MM.1S (cell line): ENCODE measurements around the gene FMR1.

Source experiments
- DNase-seq: peaks from one replicate; pipeline ENCODE4 v3.0.0-alpha.2; 2015
- H2AFZ ChIP-seq: fragments of 300-600 bp; sonication (generic); 2 replicates; pipeline ENCODE4 v1.6.0; 2016; ENCODE audit warnings: antibody characterized with exemption, low read length
- H3F3A ChIP-seq: fragments of 300-600 bp; sonication (generic); 2 replicates; pipeline ENCODE4 v1.6.1; 2016; ENCODE audit warnings: mild to moderate bottlenecking, antibody characterized with exemption, low read length, moderate library complexity, mixed read lengths; ENCODE audit not compliant: insufficient read depth
- H3K27ac ChIP-seq: fragments of 300-600 bp; sonication (generic); 2 replicates; pipeline ENCODE4 v1.5.1; 2016; ENCODE audit warnings: mild to moderate bottlenecking, low read length
- H3K27me3 ChIP-seq: fragments of 300-600 bp; sonication (generic); replicated peaks from 2 replicates; pipeline ENCODE4 v1.6.0; 2016; ENCODE audit warnings: low read length; ENCODE audit not compliant: insufficient read depth
- H3K36me3 ChIP-seq: fragments of 300-600 bp; sonication (generic); replicated peaks from 2 replicates; pipeline ENCODE4 v1.6.1; 2016; ENCODE audit warnings: mild to moderate bottlenecking, low read length, mixed read lengths; ENCODE audit not compliant: insufficient read depth
- H3K4me1 ChIP-seq: fragments of 300-600 bp; sonication (generic); 2 replicates; pipeline ENCODE4 v1.6.1; 2016; ENCODE audit warnings: low read length, mixed read lengths
- H3K4me2 ChIP-seq: fragments of 300-600 bp; sonication (generic); 2 replicates; pipeline ENCODE4 v1.6.0; 2016; ENCODE audit warnings: low read depth, low read length
- H3K4me3 ChIP-seq: fragments of 300-600 bp; sonication (generic); 2 replicates; pipeline ENCODE4 v1.5.1; 2016; ENCODE audit warnings: low read length, mixed read lengths
- H3K79me2 ChIP-seq: fragments of 300-600 bp; sonication (generic); 2 replicates; pipeline ENCODE4 v1.6.1; 2016; ENCODE audit warnings: mixed run types, low read length, mixed read lengths
- H3K9ac ChIP-seq: fragments of 300-600 bp; sonication (generic); 2 replicates; pipeline ENCODE4 v1.6.1; 2016; ENCODE audit warnings: low read length, mixed read lengths
- H3K9me2 ChIP-seq: fragments of 300-600 bp; sonication (generic); replicated peaks from 2 replicates; pipeline ENCODE4 v1.6.1; 2016; ENCODE audit warnings: mild to moderate bottlenecking, low read length, mixed read lengths; ENCODE audit not compliant: insufficient read depth
- H3K9me3 ChIP-seq: fragments of 300-600 bp; sonication (generic); replicated peaks from 2 replicates; pipeline ENCODE4 v1.6.1; 2016; ENCODE audit warnings: mild to moderate bottlenecking, low read length, mixed read lengths; ENCODE audit not compliant: insufficient read depth
- H4K20me1 ChIP-seq: fragments of 300-600 bp; sonication (generic); 2 replicates; pipeline ENCODE4 v1.6.1; 2016; ENCODE audit warnings: mild to moderate bottlenecking, low read length, moderate library complexity, mixed read lengths; ENCODE audit not compliant: insufficient read depth
- CTCF ChIP-seq: fragments of 300-600 bp; sonication (generic); IDR thresholded peaks from 2 replicates; pipeline ENCODE4 v1.5.1; 2016; ENCODE audit warnings: antibody characterized with exemption, low read length, mixed read lengths
- EZH2 ChIP-seq: fragments of 300-600 bp; sonication (generic); optimal IDR thresholded peaks from 2 replicates; pipeline ENCODE3; 2017; ENCODE audit warnings: low read depth, mild to moderate bottlenecking, antibody characterized with exemption, low read length, mixed read lengths
- EZH2phosphoT487 ChIP-seq: fragments of 300-600 bp; sonication (generic); IDR thresholded peaks from 2 replicates; pipeline ENCODE4 v1.6.1; 2018; ENCODE audit warnings: antibody characterized with exemption, low read length

FMR1 gene

DNA sequence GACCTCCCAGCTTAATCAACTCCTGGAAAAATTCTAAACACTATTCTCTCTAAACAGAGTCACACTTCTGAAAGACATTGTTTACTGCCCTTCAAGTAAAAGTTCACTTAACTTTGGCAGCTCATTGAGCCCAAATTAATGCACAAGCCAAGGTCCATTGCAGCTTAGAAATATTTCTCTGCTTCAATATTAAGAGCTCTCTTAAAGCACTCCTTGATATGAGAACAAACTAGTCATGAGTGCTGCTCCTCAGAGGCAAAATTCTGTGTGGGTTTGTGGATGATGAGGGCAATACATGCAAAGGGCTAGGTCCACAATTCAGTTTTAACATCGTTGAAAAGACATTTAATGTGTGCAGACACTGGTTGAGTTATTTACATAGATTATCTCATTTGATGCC is 12.8 kb upstream of the FMR1 start:
- Histone ChIP-seq H3K36me3 (no peaks in the 10 kb centered on the region), H3K9me2 (no peaks in the 10 kb centered on the region), H3F3A (no peaks in the 10 kb centered on the region), H3K4me1 (no peaks in the 10 kb centered on the region), H3K4me3 (no peak overlapping the region), H2AFZ (no peak overlapping the region), H3K79me2 (no peaks in the 10 kb centered on the region), H3K9ac (no peak overlapping the region), H3K27ac (no peak overlapping the region), H3K9me3 (no peaks in the 10 kb centered on the region), H4K20me1 (no peaks in the 10 kb centered on the region), H3K27me3 (no peaks in the 10 kb centered on the region), H3K4me2 (no peak overlapping the region)
- DNase-seq: no peak
- TF ChIP-seq EZH2: no peak
- TF ChIP-seq CTCF: no peak
- no peak for TF ChIP-seq EZH2phosphoT487

- Histone ChIP-seq H3K4me1 (no peaks in the 10 kb centered on the region), H3K36me3 (no peaks in the 10 kb centered on the region), H3F3A (no peaks in the 10 kb centered on the region), H3K27ac (no peak overlapping the region), H3K9me3 (no peaks in the 10 kb centered on the region), H3K4me2 (no peak overlapping the region), H3K4me3 (no peak overlapping the region), H3K9me2 (no peaks in the 10 kb centered on the region), H3K79me2 (no peaks in the 10 kb centered on the region), H3K27me3 (no peaks in the 10 kb centered on the region), H2AFZ (no peak overlapping the region), H3K9ac (no peak overlapping the region), H4K20me1 (no peaks in the 10 kb centered on the region)
- TF ChIP-seq CTCF (no peak), EZH2phosphoT487 (no peak), EZH2 (no peak)
- no peak for DNase-seq
These were observed 12.2 kb upstream of the FMR1 start for GRCh38 chrX:147899379-147900114.

DNA sequence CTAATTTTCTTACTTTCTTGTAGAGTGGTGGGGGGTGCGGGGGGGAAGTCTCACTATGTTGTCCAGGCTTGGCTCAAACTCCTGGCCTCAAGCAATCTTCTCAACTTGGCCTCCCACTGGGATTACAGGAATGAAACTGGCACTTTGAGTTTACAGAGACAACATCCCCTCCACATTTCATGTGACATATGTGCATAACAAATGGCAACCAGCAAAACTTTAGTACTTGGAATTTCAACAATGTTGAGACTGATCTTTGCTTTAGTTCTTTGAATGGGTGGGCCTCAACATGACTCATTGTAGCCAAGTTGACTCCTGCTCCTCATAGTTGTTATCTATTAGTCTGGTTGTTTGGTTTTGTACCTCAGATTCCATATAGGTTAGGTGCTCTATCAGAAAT is 11.4 kb upstream of the FMR1 start:
- Histone ChIP-seq H3K36me3 (no peaks in the 10 kb centered on the region), H3K9ac (no peak overlapping the region), H3K4me2 (no peak overlapping the region), H3F3A (no peaks in the 10 kb centered on the region), H2AFZ (no peak overlapping the region), H4K20me1 (no peaks in the 10 kb centered on the region), H3K4me3 (no peak overlapping the region), H3K27me3 (no peaks in the 10 kb centered on the region), H3K27ac (no peak overlapping the region), H3K9me2 (no peaks in the 10 kb centered on the region), H3K79me2 (no peaks in the 10 kb centered on the region), H3K4me1 (no peaks in the 10 kb centered on the region), H3K9me3 (no peaks in the 10 kb centered on the region)
- TF ChIP-seq CTCF (no peak), EZH2phosphoT487 (no peak), EZH2 (no peak)
- no peak for DNase-seq
